Frontal cortex (tissue), 4 donors: ENCODE results near the gene HNRNPAB. TPM values are rescaled to one million over a fixed set of nuclear protein-coding genes. Genes with fewer than 3 reads are reported as not detected.
"Not testable (repeated sequence)": the region's sequence is repeated elsewhere in the genome, so short reads cannot be mapped to it uniquely, and the experiment has no call there.

Experiments
- DNase-seq, 2 donors: peaks; one replicate each; pipeline ENCODE4 v3.0.0; 2012; ENCODE audit warnings: low spot score in 2 of 2
- FAIRE-seq: peaks from 2 replicates; lab custom pipeline; 2012; peaks lifted over from hg19 to GRCh38; lab: Jason Lieb, UNC
- total RNA-seq: library from RNA; depleted of rRNA; stranded (reverse); fragments of >200 nt; gene quantifications from one replicate; pipeline ENCODE4 v1.2.3, GENCODE V29; 2014
- donor health status: control.
- donor health status: control.
- donor health status: control.

HNRNPAB gene
- total RNA-seq, 1 donor from 2014 or later, result 49.7 TPM

GRCh38 chr5:178239626-178240301 is 35.4 kb downstream of the HNRNPAB start:
- FAIRE-seq, DNase-seq: not testable (repeated sequence)

GRCh38 chr5:178240341-178240741 is 36.0 kb downstream of the HNRNPAB start:
- DNase-seq (no peak), FAIRE-seq (no peak)

- DNase-seq, result no peak
- FAIRE-seq, result no peak
These were observed 36.4 kb downstream of the HNRNPAB start for GRCh38 chr5:178240766-178241165.

- FAIRE-seq, result no peak
- no peak for DNase-seq
These were observed 36.9 kb downstream of the HNRNPAB start for GRCh38 chr5:178241231-178241663.

- DNase-seq (no peak), FAIRE-seq (no peak)
These were observed 37.4 kb downstream of the HNRNPAB start for GRCh38 chr5:178241688-178242231.

GRCh38 chr5:178242416-178242815 is 38.1 kb downstream of the HNRNPAB start:
- FAIRE-seq (no peak), DNase-seq (no peak)

GRCh38 chr5:178244576-178244975 is 40.2 kb downstream of the HNRNPAB start:
- FAIRE-seq (no peak), DNase-seq (no peak)

GRCh38 chr5:178245389-178245788 is 41.1 kb downstream of the HNRNPAB start:
- no peak for DNase-seq
- no peak for FAIRE-seq

GRCh38 chr5:178246624-178247279 is 42.4 kb downstream of the HNRNPAB start:
- no peak for DNase-seq
- no peak for FAIRE-seq

- FAIRE-seq, result no peak
- no peak for DNase-seq
These were observed 43.4 kb downstream of the HNRNPAB start for GRCh38 chr5:178247481-178248456.

- no peak for DNase-seq
- no peak for FAIRE-seq
These were observed 44.4 kb downstream of the HNRNPAB start for GRCh38 chr5:178248750-178249149.

- DNase-seq (no peak), FAIRE-seq (no peak)
These were observed 45.1 kb downstream of the HNRNPAB start for GRCh38 chr5:178249191-178249989.

GRCh38 chr5:178250263-178250662 is 45.9 kb downstream of the HNRNPAB start:
- no peak for DNase-seq
- FAIRE-seq, result no peak

GRCh38 chr5:178252258-178252657 is 47.9 kb downstream of the HNRNPAB start:
- FAIRE-seq (no peak), DNase-seq (no peak)

GRCh38 chr5:178253632-178254031 is 49.3 kb downstream of the HNRNPAB start:
- not testable (repeated sequence) for FAIRE-seq, DNase-seq

- FAIRE-seq (no peak), DNase-seq (no peak)
These were observed 52.4 kb downstream of the HNRNPAB start for GRCh38 chr5:178256746-178257145.

GRCh38 chr5:178257650-178258049 is 53.3 kb downstream of the HNRNPAB start:
- no peak for DNase-seq
- no peak for FAIRE-seq

GRCh38 chr5:178259623-178260536 is 55.5 kb downstream of the HNRNPAB start:
- no peak for FAIRE-seq
- no peak for DNase-seq
